GM10266 (cell line): ENCODE data around the gene PLCB4.

ENCODE experiments used
- DNase-seq: peaks from one replicate; pipeline ENCODE4 v3.0.0; 2012; ENCODE audit errors: extremely low spot score
- CTCF ChIP-seq: IDR thresholded peaks from 2 replicates; pipeline ENCODE4 v1.5.1; 2012; ENCODE audit warnings: mild to moderate bottlenecking, low read depth; ENCODE audit not compliant: control insufficient read depth, insufficient read depth; ENCODE audit errors: missing control alignments

The PLCB4 gene

GRCh38 chr20:9300534-9300933, 231.6 kb downstream of the PLCB4 start:
- no peak for DNase-seq
- TF ChIP-seq CTCF: no peak

GRCh38 chr20:9301129-9302090, 232.5 kb downstream of the PLCB4 start:
- DNase-seq: no peak
- TF ChIP-seq CTCF: no peak

- DNase-seq: no peak
- TF ChIP-seq CTCF: no peak
These were observed 233.2 kb downstream of the PLCB4 start for GRCh38 chr20:9302091-9302462.

- no peak for DNase-seq
- no peak for TF ChIP-seq CTCF
These were observed 237.6 kb downstream of the PLCB4 start for GRCh38 chr20:9306521-9306920.

GRCh38 chr20:9308056-9308455, 239.2 kb downstream of the PLCB4 start:
- no peak for TF ChIP-seq CTCF
- no peak for DNase-seq

- no peak for DNase-seq
- TF ChIP-seq CTCF: no peak
These were observed 242.2 kb downstream of the PLCB4 start for GRCh38 chr20:9311132-9311531.

- TF ChIP-seq CTCF: no peak
- DNase-seq: no peak
These were observed 250.9 kb downstream of the PLCB4 start for GRCh38 chr20:9319687-9320384.
